A673 (cell line): ENCODE measurements around the gene CDCP2.

ENCODE experiments used
- CTCF ChIP-seq: fragments of 300-800, 200-600 bp; sonication (generic); conservative IDR thresholded peaks from 2 replicates; pipeline ENCODE4 v1.5.1; 2017; ENCODE audit warnings: low read depth, mild to moderate bottlenecking, antibody characterized with exemption, low read length, moderate library complexity, mixed read lengths
- EZH2 ChIP-seq: fragments of 200-600 bp; sonication (generic); IDR thresholded peaks from 2 replicates; pipeline ENCODE4 v1.6.1; 2017; ENCODE audit warnings: borderline replicate concordance, low read depth, mild to moderate bottlenecking, mixed read lengths, antibody characterized with exemption, low read length; ENCODE audit not compliant: poor library complexity, severe bottlenecking

DNA sequence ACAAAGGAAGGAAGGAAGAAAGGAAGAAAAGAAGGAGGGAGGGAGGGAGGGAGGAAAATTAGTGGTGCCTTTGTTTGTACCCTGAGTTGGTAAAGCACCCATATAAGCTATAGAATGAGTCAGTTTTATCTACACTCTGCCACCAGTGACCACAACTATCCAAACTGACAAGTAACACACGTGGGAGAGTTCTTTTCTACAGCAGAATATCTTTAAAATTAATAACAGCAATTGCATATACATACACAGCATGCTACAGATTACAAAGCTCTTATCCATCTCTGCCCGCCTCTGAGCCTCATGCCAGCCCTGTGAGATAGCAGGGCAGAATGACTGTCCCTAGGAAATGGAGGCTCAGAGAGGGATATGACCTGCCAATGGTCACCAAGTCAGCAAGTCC lies 20.3 kb downstream of the CDCP2 start:
- no peak for TF ChIP-seq CTCF
- no peak for TF ChIP-seq EZH2
